Sigmoid colon (tissue), 4 donors: Measurements from ENCODE around the gene MRPS27.

ENCODE experiments used
- EP300 ChIP-seq, 4 donors: sonication (generic); formaldehyde crosslinking; IDR thresholded peaks; one replicate each; pipeline ENCODE4 v1.6.1; 2017; ENCODE audit warnings: antibody characterized with exemption in 4 of 4
- TF ChIP-seq, protein P1 (sequence below), 4 experiments: fragments of 450-650 bp in 3 of 4; fragments of 200-600 bp in 1 of 4; IDR thresholded peaks; one replicate each; pipeline ENCODE4 v1.5.1; 2016 to 2019; ENCODE audit warnings: antibody characterized with exemption in 4 of 4, mild to moderate bottlenecking in 3 of 4, moderate library complexity in 2 of 4

DNA sequence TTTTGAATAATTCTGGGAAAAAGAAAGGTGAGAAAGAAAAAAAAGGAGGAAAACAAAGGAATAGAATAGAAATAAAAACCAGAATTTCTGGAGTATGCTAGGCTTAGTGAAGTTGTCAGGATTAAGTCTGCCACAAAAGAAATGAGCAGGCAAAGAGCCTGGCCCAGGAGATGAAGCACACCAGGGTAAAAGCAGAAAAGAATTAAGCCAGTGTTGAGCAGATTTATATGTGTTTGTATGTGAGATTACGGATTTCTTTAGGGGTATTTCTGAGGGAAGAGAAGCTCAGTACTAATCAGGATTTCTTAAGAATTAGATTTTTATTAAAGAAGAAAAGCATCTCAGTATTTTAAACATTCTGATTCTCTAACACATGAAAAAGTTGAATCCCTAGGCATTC lies 74.5 kb downstream of the MRPS27 start:
- TF ChIP-seq EP300 (IDR thresholded peaks at IDR 0.05) = no peak
- TF ChIP-seq, protein P1, sequence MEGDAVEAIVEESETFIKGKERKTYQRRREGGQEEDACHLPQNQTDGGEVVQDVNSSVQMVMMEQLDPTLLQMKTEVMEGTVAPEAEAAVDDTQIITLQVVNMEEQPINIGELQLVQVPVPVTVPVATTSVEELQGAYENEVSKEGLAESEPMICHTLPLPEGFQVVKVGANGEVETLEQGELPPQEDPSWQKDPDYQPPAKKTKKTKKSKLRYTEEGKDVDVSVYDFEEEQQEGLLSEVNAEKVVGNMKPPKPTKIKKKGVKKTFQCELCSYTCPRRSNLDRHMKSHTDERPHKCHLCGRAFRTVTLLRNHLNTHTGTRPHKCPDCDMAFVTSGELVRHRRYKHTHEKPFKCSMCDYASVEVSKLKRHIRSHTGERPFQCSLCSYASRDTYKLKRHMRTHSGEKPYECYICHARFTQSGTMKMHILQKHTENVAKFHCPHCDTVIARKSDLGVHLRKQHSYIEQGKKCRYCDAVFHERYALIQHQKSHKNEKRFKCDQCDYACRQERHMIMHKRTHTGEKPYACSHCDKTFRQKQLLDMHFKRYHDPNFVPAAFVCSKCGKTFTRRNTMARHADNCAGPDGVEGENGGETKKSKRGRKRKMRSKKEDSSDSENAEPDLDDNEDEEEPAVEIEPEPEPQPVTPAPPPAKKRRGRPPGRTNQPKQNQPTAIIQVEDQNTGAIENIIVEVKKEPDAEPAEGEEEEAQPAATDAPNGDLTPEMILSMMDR (IDR thresholded peaks at IDR 0.05) = no peak
